Smooth muscle cell (in vitro differentiated cells): ENCODE results near the gene IL17REL. TPM values are rescaled to one million over a fixed set of nuclear protein-coding genes. Genes with fewer than 3 reads are reported as not detected.

Experiments
- DNase-seq: peaks from one replicate; lab custom pipeline; 2025; ENCODE audit not compliant: unreplicated experiment; lab: John Stamatoyannopoulos, UW
- H2AFZ ChIP-seq: fragments of 200-600 bp; sonication (generic); 2 replicates; pipeline ENCODE4 v1.6.0; 2016; ENCODE audit warnings: antibody characterized with exemption, low read depth, mild to moderate bottlenecking
- H3F3A ChIP-seq: fragments of 200-600 bp; sonication (generic); 2 replicates; pipeline ENCODE4 v1.6.0; 2017; ENCODE audit warnings: antibody characterized with exemption, low read depth
- H3K27ac ChIP-seq: fragments of 200-600 bp; sonication (generic); 2 replicates; pipeline ENCODE4 v1.5.1; 2016; ENCODE audit warnings: low read depth, mild to moderate bottlenecking
- H3K27me3 ChIP-seq: fragments of 200-600 bp; sonication (generic); 2 replicates; pipeline ENCODE4 v1.6.1; 2016; ENCODE audit warnings: low read depth, mild to moderate bottlenecking
- H3K36me3 ChIP-seq: fragments of 200-600 bp; sonication (generic); 2 replicates; pipeline ENCODE4 v1.5.1; 2016; ENCODE audit warnings: low read depth
- H3K4me1 ChIP-seq: fragments of 200-600 bp; sonication (generic); 2 replicates; pipeline ENCODE4 v1.5.1; 2016; ENCODE audit warnings: low read depth
- H3K4me2 ChIP-seq: fragments of 200-600 bp; sonication (generic); 2 replicates; pipeline ENCODE4 v1.6.0; 2016; ENCODE audit warnings: mild to moderate bottlenecking
- H3K4me3 ChIP-seq: fragments of 200-600 bp; sonication (generic); 2 replicates; pipeline ENCODE4 v1.5.1; 2016; ENCODE audit warnings: mild to moderate bottlenecking
- H3K79me2 ChIP-seq: fragments of 200-600 bp; sonication (generic); 2 replicates; pipeline ENCODE4 v1.6.0; 2016; ENCODE audit warnings: low read depth, mild to moderate bottlenecking
- H3K9ac ChIP-seq: fragments of 200-600 bp; sonication (generic); 2 replicates; pipeline ENCODE4 v1.6.0; 2016; ENCODE audit warnings: low read depth
- H3K9me3 ChIP-seq: fragments of 200-600 bp; sonication (generic); replicated peaks from 2 replicates; pipeline ENCODE4 v1.5.1; 2016; ENCODE audit warnings: low read depth
- H4K20me1 ChIP-seq: fragments of 200-600 bp; sonication (generic); 2 replicates; pipeline ENCODE4 v1.6.0; 2016; ENCODE audit warnings: low read depth
- CTCF ChIP-seq: fragments of 200-600 bp; sonication (generic); IDR thresholded peaks from 2 replicates; pipeline ENCODE4 v1.5.1; 2017; ENCODE audit warnings: borderline replicate concordance, mild to moderate bottlenecking, antibody characterized with exemption; ENCODE audit not compliant: insufficient read depth, poor library complexity, severe bottlenecking
- WGBS: methylation state at CpG from one replicate; pipeline ENCODE4 v1.1.7; 2016; ENCODE audit warnings: low lambda C conversion rate; 5-methylcytosine and 5-hydroxymethylcytosine counted together
- polyA plus RNA-seq: library from polyadenylated mRNA; unstranded; fragments of >200 nt; fragmentation: Nextera tagmentation; extraction: Ambion mirVana; gene quantifications from 2 replicates; pipeline ENCODE4 v1.2.1, GENCODE V29; 2016
- total RNA-seq: library from RNA; depleted of rRNA; stranded (reverse); fragments of >200 nt; gene quantifications from 2 replicates; pipeline ENCODE4 v1.2.3, GENCODE V29; 2014

IL17REL gene
- total and polyA plus RNA-seq, 2 experiments from 2014 or later: 0.04 TPM; not detected in 1

GRCh38 chr22:49967706-49968208, 44.8 kb downstream of the IL17REL start:
- Histone ChIP-seq H3K27me3 (no peaks in the 10 kb centered on the region), H3K9ac (no peak overlapping the region), H2AFZ (no peak overlapping the region), H3K4me2 (no peak overlapping the region), H4K20me1 (peaks cover 30% of the 10 kb centered on the region), H3F3A (no peaks in the 10 kb centered on the region), H3K9me3 (no peaks in the 10 kb centered on the region), H3K27ac (peak overlapping the region; percentile 52), H3K4me1 (peaks cover 4% of the 10 kb centered on the region), H3K79me2 (peaks cover 17% of the 10 kb centered on the region), H3K4me3 (no peak overlapping the region), H3K36me3 (no peaks in the 10 kb centered on the region)
- TF ChIP-seq CTCF: no peak
- no peak for DNase-seq
- 76% methylated on average over 17 of the region's 18 CpGs for WGBS

- H3K4me3 ChIP-seq: no peak overlapping the region
- 63% methylated on average over 36 of the region's 36 CpGs for WGBS
- H3F3A ChIP-seq: no peaks in the 10 kb centered on the region
- H2AFZ ChIP-seq: no peak overlapping the region
- no peaks in the 10 kb centered on the region for H3K27me3 ChIP-seq
- no peaks in the 10 kb centered on the region for H3K9me3 ChIP-seq
- no peak for DNase-seq
- peaks cover 23% of the 10 kb centered on the region for H3K79me2 ChIP-seq
- no peak overlapping the region for H3K9ac ChIP-seq
- peaks cover 8% of the 10 kb centered on the region for H3K4me1 ChIP-seq
- H4K20me1 ChIP-seq: peaks cover 33% of the 10 kb centered on the region
- TF ChIP-seq CTCF: no peak
- H3K4me2 ChIP-seq: peak overlapping the region; percentile 43
- H3K36me3 ChIP-seq: no peaks in the 10 kb centered on the region
- peak overlapping the region; percentile 52 for H3K27ac ChIP-seq
These were observed 45.5 kb downstream of the IL17REL start for GRCh38 chr22:49966774-49967705.

- Histone ChIP-seq H3K4me1 (peaks cover 8% of the 10 kb centered on the region), H3F3A (no peaks in the 10 kb centered on the region), H2AFZ (no peak overlapping the region), H3K36me3 (no peaks in the 10 kb centered on the region), H3K27me3 (no peaks in the 10 kb centered on the region), H3K27ac (peak overlapping the region; percentile 52), H4K20me1 (peaks cover 41% of the 10 kb centered on the region), H3K79me2 (peaks cover 31% of the 10 kb centered on the region), H3K4me2 (peak overlapping the region; percentile 43), H3K9ac (no peak overlapping the region), H3K9me3 (no peaks in the 10 kb centered on the region), H3K4me3 (no peak overlapping the region)
- TF ChIP-seq CTCF: no peak
- DNase-seq: no peak
- 96% methylated on average over 11 of the region's 11 CpGs for WGBS
These were observed 46.4 kb downstream of the IL17REL start for GRCh38 chr22:49966041-49966773.
